ENCODE results near the gene PTGES3L. TPM values are rescaled to one million over a fixed set of nuclear protein-coding genes. Genes with fewer than 3 reads are reported as not detected.
A peak's percentile ranks its signal among the peaks of the same experiment; 100 is the strongest.
"Not testable (repeated sequence)": the region's sequence is repeated elsewhere in the genome, so short reads cannot be mapped to it uniquely, and the experiment has no call there.

Gene PTGES3L
- total and polyA plus RNA-seq, 2 donors = 6.8 to 18.6 TPM

- no peak overlapping the region for H3K4me3 ChIP-seq (ENCODE audit: low read depth, low read length)
- no peaks in the 10 kb centered on the region for H3K36me3 ChIP-seq (ENCODE audit: insufficient read depth)
- DNase-seq (ENCODE audit: extremely low spot score) = no peak
- H3K4me1 ChIP-seq (ENCODE audit: insufficient read depth) = no peaks in the 10 kb centered on the region
- no peak overlapping the region for H3K27ac ChIP-seq (ENCODE audit: low read depth)
- 35% methylated on average over 9 of the region's 9 CpGs for WGBS
Observed at GRCh38 chr17:42937712-42938596, 41.9 kb downstream of the PTGES3L start.

- 91% methylated on average over 1 of the region's 1 CpG for WGBS
- no peaks in the 10 kb centered on the region for H3K36me3 ChIP-seq (ENCODE audit: insufficient read depth)
- no peak for DNase-seq (ENCODE audit: extremely low spot score)
- H3K4me3 ChIP-seq (ENCODE audit: low read depth, low read length) = no peak overlapping the region
- no peaks in the 10 kb centered on the region for H3K4me1 ChIP-seq (ENCODE audit: insufficient read depth)
- H3K27ac ChIP-seq (ENCODE audit: low read depth) = no peak overlapping the region
Observed at GRCh38 chr17:42929497-42929844, 50.4 kb downstream of the PTGES3L start.

- peak overlapping the region; percentile 78 for H3K27ac ChIP-seq (ENCODE audit: low read depth)
- no peaks in the 10 kb centered on the region for H3K36me3 ChIP-seq (ENCODE audit: insufficient read depth)
- no peaks in the 10 kb centered on the region for H3K4me1 ChIP-seq (ENCODE audit: insufficient read depth)
- DNase-seq (ENCODE audit: extremely low spot score) = peak; percentile 42
- WGBS = 23% methylated on average over 9 of the region's 9 CpGs
- no peak overlapping the region for H3K4me3 ChIP-seq (ENCODE audit: low read depth, low read length)
Observed at GRCh38 chr17:42928714-42929496, 51.0 kb downstream of the PTGES3L start.

- Histone ChIP-seq H3K27ac (ENCODE audit: low read depth) (no peak overlapping the region), H3K4me3 (ENCODE audit: low read depth, low read length) (no peak overlapping the region), H3K36me3 (ENCODE audit: insufficient read depth) (no peaks in the 10 kb centered on the region), H3K4me1 (ENCODE audit: insufficient read depth) (no peaks in the 10 kb centered on the region)
- WGBS = 65% methylated on average over 5 of the region's 5 CpGs
- no peak for DNase-seq (ENCODE audit: extremely low spot score)
Observed at GRCh38 chr17:42924891-42925290, 55.0 kb downstream of the PTGES3L start.

GRCh38 chr17:42923472-42923871 is 56.4 kb downstream of the PTGES3L start:
- H3K27ac ChIP-seq (ENCODE audit: low read depth); H3K4me1 ChIP-seq (ENCODE audit: insufficient read depth): not testable (repeated sequence)

GRCh38 chr17:42922294-42922693 is 57.6 kb downstream of the PTGES3L start:
- Histone ChIP-seq H3K36me3 (ENCODE audit: insufficient read depth) (no peaks in the 10 kb centered on the region), H3K27ac (ENCODE audit: low read depth) (no peak overlapping the region), H3K4me3 (ENCODE audit: low read depth, low read length) (no peak overlapping the region), H3K4me1 (ENCODE audit: insufficient read depth) (no peaks in the 10 kb centered on the region)
- DNase-seq (ENCODE audit: extremely low spot score) = no peak
- 33% methylated on average over 7 of the region's 7 CpGs for WGBS

More at GRCh38 chr17:42923472-42923871, 56.4 kb downstream of the PTGES3L start:
- 94% methylated on average over 7 of the region's 7 CpGs for WGBS
- not testable (repeated sequence) for H3K36me3 ChIP-seq (ENCODE audit: insufficient read depth); H3K4me3 ChIP-seq (ENCODE audit: low read depth, low read length); DNase-seq (ENCODE audit: extremely low spot score)

- Histone ChIP-seq H3K4me1 (ENCODE audit: insufficient read depth) (no peaks in the 10 kb centered on the region), H3K27ac (ENCODE audit: low read depth) (no peak overlapping the region), H3K4me3 (ENCODE audit: low read depth, low read length) (no peak overlapping the region), H3K36me3 (ENCODE audit: insufficient read depth) (no peaks in the 10 kb centered on the region)
- 37% methylated on average over 3 of the region's 3 CpGs for WGBS
- peak; percentile 14 for DNase-seq (ENCODE audit: extremely low spot score)
Observed at GRCh38 chr17:42920922-42921321, 59.0 kb downstream of the PTGES3L start.

- no peak overlapping the region for H3K4me3 ChIP-seq (ENCODE audit: low read depth, low read length)
- WGBS = 82% methylated on average over 10 of the region's 10 CpGs
- no peak for DNase-seq (ENCODE audit: extremely low spot score)
- no peak overlapping the region for H3K27ac ChIP-seq (ENCODE audit: low read depth)
- no peaks in the 10 kb centered on the region for H3K4me1 ChIP-seq (ENCODE audit: insufficient read depth)
- H3K36me3 ChIP-seq (ENCODE audit: insufficient read depth) = no peaks in the 10 kb centered on the region
Observed at GRCh38 chr17:42920106-42920900, 59.6 kb downstream of the PTGES3L start.

GRCh38 chr17:42919522-42920077 is 60.3 kb downstream of the PTGES3L start:
- H3K4me1 ChIP-seq (ENCODE audit: insufficient read depth); H3K4me3 ChIP-seq (ENCODE audit: low read depth, low read length); H3K27ac ChIP-seq (ENCODE audit: low read depth); DNase-seq (ENCODE audit: extremely low spot score); H3K36me3 ChIP-seq (ENCODE audit: insufficient read depth): not testable (repeated sequence)
- 86% methylated on average over 10 of the region's 10 CpGs for WGBS

GRCh38 chr17:42918902-42919521 is 60.9 kb downstream of the PTGES3L start:
- H3K4me1 ChIP-seq (ENCODE audit: insufficient read depth) = no peaks in the 10 kb centered on the region
- H3K36me3 ChIP-seq (ENCODE audit: insufficient read depth) = no peaks in the 10 kb centered on the region
- H3K4me3 ChIP-seq (ENCODE audit: low read depth, low read length) = no peak overlapping the region
- DNase-seq (ENCODE audit: extremely low spot score) = no peak
- H3K27ac ChIP-seq (ENCODE audit: low read depth) = peak overlapping the region; percentile 3
- 41% methylated on average over 3 of the region's 3 CpGs for WGBS
